NCI-H774 (cell line): ENCODE measurements around the gene DLGAP1.
A peak's percentile ranks its signal among the peaks of the same experiment; 100 is the strongest.
"Not testable (repeated sequence)": the region's sequence is repeated elsewhere in the genome, so short reads cannot be mapped to it uniquely, and the experiment has no call there.

Experiments
- DNase-seq: peaks from one replicate; lab custom pipeline; 2025; lab: John Stamatoyannopoulos, UW

The DLGAP1 gene

DNA sequence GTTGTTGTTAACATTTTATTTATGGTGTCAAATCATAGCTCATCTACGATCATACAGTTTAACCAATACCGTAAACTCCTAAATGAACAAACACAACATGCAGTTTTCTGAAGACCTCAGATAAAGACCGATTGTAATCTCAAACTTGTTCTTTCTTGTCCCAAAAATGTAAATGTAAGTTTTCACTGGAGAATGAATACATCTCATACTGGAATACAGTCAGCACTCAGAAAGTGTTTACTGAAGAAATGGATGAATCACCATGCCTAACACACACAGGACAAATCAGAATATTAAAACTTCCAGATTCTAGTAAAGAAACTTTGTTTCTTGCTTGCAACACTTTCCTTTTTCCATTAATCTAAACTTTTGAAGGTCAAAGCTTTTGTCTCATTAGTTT, 380.5 kb downstream of the DLGAP1 start:
- no peak for DNase-seq

DNA sequence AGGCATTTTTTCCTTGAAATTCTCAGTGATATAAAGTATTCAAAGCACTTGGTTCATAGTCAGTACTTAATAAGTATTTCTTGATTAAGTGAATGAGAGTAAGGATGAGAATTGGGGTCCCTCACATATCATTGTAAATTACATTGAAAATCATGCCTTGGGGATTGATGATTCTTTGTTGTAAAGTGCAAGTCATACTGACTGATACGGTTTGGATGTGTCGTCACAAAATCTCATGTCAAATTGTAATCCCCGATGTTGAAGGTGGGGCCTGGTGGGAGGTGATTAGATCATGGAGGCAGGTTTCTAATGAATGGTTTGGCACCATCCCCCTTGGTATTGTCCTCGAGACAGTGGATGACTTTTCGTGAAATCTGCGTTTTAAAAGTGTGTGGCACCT, 385.9 kb downstream of the DLGAP1 start:
- no peak for DNase-seq

DNA sequence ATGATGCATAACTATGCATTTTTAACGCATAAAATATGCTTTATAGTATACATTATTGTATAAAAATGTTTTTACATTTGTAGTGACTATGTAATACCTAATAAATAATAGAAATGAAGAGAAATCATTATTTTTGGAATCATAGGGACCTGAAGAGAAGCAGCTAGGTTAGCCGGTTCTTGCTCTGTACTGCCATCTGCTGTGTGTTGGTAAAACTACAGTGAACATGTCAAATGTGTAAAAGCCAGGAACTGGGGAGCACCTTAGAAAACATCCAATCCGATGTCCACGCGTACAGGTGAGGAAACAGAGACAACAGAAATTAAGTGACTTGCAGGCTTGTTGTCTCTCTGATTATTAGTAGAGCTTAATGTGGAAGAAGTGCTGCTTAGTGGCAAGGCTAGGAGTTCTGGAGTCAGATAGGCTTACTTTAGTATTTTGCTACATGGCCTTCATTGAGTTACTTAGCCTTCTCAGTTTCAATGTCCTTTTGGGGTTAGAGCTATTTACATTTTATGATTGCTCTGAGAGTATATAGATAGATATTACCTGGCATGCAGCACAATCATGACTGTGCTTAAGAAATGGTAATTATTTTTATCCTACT, 386.5 kb downstream of the DLGAP1 start:
- no peak for DNase-seq

DNA sequence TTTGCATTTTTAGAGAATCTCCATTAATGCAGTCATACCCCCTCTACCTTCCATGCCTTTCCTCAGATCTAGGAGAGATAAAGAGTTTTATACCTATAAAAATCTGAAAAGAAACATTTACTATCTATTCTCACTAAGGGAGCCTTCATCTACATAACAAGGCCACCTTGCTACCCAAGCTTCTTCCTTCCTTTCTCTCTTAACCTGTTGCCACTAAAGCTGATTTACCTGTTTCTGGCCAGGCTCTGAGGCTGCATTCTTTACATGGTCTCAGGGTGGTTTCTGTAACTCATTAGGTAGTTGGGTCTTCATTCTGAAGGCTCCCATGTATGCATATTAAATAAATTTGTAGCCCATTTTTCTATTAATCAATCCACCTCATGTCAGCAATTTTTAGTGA, 391.6 kb downstream of the DLGAP1 start:
- DNase-seq, result no peak

DNA sequence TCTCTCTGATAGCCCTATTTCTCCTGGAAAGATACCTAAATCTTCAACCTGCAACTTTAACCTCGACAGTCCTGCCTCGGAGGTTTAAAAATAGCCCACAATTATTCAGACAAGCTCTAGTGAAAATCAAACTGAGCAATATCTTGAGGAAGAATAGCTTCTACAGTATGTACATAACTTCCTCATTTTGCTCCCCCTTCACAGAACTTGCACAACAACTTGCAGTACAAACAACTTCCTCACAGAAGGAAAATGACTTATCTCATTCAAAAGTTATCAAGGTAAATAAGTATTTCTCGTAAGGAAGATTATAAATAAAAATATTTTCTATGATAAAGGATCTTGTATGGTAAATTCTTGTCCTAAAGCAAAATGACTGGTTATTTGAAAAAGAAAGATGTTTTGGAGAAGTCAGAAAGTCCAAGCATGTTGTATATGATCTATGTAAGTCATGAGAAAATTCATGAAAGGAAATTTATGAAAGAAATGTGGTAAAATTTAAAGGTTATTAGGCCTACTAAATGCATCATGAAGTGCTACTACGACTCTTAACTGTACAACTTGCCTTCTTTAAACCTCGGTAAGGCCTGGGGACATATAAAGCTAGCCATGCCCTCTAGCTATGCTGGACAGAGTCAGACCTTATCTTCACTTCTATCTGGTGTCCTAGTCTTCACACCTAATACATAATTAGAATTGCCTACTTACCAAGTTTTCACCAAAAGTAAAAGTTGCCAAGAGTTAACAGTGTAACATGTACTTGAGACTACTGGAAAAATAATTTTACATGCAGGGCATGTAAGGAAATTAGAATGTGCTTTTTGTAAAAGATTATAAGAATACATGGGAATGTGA, 394.5 kb downstream of the DLGAP1 start:
- DNase-seq, result no peak

DNA sequence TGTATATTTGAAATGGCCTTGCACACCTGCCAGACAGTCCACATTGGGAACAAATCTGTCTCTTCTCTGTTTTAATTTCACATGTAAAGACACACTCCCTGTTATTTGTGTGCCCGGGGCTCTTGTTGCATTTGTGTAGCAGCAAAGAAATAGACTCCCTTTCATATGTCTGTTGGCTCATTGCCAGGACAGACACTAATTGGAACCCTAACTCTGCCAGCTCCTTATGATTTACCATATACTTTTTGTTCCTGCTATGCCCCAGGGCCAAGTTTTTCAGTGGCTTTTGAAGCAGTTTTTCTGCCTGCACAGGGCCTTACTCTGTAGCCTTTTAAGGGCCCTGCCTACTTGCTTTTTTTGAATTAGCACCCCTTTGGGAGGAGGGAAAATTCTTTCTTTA, 396.9 kb downstream of the DLGAP1 start:
- DNase-seq, result no peak

DNA sequence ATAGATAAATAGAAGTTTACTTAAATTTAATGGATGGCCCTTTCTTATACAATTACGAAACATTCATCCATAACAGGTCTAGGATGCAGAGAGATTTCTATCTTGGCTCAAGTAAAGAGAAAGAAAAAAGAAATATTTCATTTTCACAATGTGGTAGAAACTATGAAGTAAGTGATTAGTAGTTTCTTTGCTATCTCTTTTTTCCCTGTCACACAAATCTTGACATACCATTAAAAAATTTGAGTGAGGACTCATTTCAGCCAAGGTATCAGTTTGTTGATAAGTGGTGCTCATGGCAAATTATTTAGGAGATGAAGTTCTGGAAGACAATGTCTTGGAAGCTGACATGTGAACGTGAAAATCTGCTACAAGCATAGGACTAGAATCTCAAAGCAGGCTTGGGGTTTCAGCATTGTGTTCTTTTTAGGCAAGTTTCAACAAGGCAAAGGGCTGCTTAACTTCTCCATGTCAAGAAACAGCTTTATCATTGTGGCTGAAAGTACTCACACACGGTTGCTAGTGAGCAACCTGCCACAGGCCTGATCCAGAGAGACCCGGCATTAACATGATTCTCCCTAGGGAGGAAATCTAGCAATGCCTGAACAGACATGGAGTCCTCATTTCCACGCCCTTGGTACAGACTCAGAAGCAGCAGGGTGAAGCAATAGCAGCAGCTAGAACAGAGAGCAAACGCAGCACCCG, 414.6 kb downstream of the DLGAP1 start:
- no peak for DNase-seq

DNA sequence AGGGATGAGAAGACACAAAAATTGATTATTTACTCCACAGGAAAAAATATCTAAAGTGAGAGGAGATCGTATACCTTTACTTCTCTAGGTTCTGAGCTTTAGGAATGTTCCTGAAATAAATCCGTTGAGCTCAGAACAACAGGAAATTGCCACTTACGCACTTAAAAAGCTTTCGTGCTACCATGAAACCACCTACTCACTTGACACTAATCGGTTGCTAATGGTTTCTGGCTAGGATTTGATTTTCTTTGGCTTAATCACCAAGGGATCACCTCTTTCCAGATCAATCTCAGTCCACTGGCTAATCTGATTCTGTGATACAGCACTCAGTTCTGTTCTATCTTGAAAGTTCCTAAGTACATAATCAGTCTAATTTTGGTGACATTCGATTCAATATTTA, 419.6 kb downstream of the DLGAP1 start:
- DNase-seq, result no peak

DNA sequence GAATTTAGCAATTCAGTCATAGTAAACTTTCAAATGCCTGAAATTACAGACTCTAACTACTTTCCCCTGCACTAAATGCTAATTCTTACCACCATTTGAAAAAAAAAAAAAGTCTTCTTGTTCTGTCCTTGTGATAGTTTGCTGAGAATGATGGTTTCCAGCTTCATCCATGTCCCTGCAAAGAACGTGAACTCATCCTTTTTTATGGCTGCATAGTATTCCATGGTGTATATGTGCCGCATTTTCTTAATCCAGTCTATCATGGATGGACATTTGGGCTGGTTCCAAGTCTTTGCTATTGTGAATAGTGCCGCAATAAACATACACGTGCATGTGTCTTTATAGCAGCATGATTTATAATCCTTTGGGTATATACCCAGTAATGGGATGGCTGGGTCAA, 420.3 kb downstream of the DLGAP1 start:
- DNase-seq, result not testable (repeated sequence)

DNA sequence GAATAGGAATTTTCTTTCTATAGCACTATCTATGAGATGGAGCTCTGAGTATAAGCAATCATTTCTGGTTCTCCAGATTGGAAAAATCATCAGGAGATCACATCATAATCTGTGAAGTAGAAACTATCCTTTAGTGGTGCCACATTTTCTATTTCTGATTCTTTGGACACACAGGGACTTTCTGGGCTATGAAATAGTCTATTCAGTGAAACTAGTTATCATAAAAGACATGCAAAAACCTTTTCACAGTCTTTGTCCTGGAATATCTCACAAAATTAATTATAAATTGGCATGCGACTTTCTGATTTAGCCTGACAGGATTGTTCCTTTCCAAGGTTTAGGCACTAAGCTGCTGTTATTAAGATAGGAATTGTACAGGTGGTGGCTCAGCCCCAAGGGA, 428.6 kb downstream of the DLGAP1 start:
- DNase-seq, result no peak

DNA sequence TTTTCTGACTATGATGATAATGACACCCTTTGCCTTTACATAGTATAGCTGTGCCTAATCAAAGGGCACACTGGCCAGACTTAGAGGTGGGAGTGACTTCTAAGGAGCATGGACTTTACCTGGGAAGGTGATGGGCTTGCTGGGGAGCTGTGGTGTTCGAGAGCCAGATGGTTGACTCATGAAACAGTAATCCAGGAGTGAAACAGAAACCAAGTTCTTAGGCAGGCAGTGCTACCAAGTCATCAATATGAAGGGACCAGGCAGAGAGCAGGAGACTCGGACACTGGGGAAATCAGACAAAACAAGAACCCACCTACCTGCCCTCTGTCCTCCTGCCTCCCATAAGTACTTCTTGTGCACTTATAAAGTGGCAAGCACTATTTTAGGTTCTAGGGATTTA, 430.4 kb downstream of the DLGAP1 start:
- DNase-seq, result no peak

DNA sequence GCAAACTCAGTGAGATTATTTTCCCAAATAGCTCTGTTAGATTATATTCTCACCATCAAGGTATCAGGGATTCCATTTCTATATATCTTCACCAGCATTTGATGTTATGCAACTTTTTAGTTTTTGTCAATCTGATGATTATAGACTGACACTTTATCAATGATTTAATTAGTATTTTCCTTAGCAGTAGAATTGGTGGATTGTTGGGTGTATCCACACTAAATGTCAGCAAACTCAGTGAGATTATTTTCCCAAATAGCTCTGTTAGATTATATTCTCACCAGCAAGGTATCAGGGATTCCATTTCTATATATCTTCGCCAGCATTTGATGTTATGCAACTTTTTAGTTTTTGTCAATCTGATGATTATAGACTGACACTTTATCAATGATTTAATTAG, 432.4 kb downstream of the DLGAP1 start:
- not testable (repeated sequence) for DNase-seq

DNA sequence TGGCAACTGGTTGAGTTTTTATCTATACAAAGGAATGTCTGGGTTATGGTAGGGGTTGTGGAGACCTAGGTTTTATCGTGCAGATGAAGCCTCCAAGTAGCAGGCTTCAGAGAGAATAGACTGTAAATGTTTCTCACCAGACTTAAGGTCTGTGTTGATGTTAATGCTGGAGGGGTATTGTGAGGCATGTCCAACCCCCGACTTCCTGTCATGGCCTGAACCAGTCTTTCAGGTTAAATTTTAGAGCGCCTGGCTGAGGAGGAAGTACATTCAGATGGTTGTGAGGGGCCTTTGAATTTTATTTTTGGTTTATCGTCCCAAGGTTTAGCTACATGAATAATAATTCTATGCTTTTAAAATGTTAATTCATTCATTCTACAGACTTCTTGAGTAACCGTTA, 435.1 kb downstream of the DLGAP1 start:
- DNase-seq, result no peak

DNA sequence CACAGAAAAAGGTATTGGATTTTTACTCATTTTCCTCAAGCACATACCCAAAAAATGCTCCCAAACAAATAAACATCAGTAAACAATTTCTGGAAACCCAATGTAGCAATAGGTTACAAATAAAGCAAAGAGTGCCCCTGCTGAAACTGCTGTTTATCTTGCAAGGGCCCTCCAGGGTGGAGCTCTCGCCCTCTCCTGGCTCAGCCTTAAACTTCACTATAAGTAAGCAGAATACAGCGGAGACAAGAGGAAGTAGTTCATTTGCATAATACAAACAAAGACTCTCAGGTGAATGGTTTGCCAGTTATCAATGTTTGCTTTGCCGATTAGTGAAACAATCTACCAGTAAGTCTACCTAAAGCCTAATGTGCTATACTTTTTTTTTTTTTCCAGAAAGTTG, 437.6 kb downstream of the DLGAP1 start:
- DNase-seq, result no peak

DNA sequence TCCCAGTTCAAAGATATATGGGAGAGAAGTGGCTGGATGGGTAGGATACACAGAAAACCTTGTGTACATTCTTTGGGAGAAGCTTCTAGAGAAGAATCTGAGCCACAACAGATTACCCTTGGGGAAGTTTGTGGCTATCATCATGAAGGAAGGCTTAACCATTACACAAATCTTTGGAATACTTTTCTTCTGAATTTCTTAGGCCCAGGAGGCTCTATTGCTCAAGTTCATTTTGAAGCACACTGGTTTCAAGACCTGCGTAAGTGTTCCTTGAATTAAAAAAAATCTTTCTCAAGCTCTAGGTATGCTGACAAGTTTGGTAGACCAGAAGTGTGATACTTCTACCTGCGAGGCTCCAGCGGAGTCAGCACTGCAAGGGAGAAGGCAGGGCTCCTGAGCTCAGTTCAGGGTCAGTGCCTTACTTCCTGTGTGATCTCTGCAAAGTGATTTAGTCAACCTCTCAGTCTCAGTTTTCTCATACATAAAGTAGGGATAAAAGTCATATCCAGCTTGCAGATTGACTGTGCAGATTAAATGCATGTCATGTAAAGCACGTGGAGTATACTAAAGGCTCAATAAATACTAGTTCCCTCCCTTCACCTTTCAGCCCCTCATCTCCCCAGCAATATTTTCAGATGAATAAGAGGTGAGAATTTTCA, 438.6 kb downstream of the DLGAP1 start:
- DNase-seq, result no peak

DNA sequence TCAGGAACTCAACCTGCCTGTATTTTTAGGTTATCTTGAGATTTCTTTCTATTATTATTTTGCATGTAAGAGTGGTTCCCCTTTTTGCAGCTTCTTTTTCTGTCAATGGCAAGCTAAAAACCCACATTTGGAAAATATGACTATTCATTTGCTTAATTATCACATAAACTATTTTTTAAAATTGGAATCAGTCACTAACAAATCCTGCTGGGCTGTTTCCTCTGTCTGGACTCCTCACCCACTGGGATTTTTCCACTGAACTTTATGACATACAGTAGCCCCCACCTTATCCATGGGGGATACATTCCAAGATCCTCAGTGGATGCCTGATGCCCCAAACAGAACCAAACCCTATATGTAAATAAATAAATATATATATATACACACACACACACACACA, 447.3 kb downstream of the DLGAP1 start:
- no peak for DNase-seq

DNA sequence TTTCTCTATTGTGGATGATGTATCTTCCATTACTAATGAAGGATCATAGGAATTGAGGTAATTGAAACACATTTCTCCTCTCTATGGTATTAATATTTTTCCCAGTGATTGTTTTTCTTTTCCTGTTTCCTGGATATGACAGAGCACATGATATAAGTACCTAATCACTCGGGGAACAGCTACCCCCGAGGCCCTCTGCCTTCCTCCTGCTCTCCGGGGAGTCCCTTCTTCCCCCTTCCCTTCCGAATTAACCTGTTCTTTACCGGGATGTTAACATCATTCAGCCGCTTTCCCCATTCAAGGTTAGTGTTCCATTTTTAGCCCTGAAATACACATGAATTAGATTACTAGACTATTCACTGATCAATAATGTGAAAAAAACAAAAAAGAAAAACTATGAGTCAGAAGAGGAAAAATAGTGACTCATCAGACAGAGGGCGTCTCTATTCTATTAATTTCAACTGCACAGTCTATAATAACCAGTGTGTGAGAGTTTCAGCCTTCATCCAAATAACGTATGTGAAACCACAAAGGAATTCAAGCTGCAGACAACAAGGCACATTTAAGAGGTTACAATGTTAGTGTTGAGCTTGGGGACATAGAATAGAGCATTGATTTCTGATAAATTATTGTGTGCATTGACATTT, 450.8 kb downstream of the DLGAP1 start:
- DNase-seq, result no peak

DNA sequence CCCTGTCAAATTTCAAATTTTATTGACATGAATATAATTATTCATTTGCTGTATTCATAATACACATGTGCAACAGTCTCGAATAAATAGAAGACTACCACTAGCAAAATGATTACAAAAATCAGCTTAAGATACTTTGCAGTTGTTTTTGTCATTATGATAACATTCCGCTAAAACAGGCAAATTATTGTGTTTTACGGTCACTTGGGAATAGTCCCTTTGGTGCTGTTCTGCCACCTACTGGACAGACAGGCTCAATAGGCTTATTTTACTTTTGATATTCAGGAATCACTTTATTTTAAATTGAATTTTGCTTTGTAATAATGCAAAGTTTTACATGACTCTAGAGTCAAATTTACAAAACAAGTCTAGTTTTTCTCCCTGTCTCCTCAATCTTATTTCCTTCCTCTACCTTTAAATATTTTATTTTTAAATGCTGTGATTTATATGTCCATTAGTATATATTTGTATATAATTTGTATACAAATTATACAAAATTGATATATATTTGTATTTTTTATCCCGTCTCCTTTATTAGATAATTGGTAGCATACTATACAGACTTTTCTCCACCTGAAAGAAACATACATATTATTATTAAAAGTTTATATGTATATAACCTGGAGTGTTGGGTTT, 456.3 kb downstream of the DLGAP1 start:
- peak; percentile 23 for DNase-seq

DNA sequence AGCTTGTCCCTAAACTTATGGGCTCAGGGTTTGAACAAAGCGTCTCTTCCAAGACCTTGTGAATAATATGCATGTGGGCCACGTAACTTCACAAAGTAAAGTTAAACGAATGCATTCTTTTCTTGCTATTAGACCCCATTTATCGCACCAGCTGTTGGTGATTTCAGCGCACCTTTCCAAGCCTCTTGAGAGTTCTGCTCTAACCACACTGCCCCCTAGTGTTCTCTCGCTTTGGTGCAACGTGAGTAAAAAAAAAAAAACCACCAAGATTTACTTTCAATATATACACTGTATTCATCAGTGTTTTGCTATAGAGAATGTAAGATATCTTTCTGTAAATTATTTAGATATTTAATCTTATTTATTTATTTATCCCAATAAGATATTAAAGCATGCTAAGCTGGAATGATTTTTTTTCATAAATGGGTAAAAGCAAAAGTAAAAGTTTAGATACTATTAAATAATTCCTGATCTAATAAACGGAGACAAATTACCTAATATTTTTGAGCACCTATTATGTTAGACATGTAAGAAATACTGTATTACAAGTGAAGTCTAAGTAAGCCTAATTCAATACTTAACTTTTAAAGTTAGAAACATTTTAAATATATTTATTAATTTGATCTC, 459.5 kb downstream of the DLGAP1 start:
- DNase-seq, result peak; percentile 55

DNA sequence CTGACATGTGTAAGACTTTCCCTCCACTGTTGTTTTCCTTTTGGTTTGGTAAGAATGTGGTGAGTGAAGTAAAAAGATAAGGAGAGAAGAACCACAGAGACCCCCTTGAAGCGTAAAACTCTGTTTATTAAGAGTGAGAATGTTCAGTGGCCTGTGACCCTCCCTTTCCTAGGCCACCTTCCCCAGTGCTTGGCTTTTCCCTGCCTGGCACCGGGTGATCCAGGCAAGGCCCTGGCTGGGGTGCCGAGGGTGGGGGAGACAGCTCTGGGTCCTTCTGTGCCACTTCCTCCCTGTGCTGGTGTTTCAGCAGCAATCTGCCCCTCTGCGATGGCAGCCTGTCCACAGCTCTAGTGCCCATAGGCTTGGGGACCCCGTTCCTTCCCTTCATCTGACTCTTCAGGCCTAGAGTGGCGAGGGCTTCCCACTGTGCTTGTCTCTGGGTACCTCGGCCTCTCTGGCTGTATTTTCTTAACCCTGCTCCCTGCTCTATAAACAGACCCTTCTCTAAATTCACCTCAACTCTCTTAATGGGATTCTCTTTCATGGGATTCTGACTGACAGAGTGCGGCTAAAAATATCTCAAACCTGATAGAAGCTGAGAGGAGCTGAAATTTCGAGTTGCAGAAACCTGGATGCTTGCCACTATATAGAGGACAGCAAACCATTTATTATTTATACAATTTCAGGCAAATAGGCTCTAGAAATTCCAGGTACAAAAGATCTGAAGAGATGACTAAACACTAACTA, 461.0 kb downstream of the DLGAP1 start:
- no peak for DNase-seq
